IMR-90 (cell line): ENCODE measurements around the gene FAHD2A. TPM values are rescaled to one million over a fixed set of nuclear protein-coding genes. Genes with fewer than 3 reads are reported as not detected.

Source experiments
- ATAC-seq: fragments of 200-7000 bp; cut with Tn5 transposase; 2 replicates; pipeline ENCODE4 v1.9.1; 2020; ENCODE audit warnings: low read depth, mild to moderate bottlenecking, moderate library complexity
- BruUV-seq: library from RNA; stranded (reverse); fragments of 400-500 nt; replicated peaks from 2 replicates; lab custom pipeline; 2021; lab: Mats Ljungman, UMichigan
- CTCF ChIA-PET: fragments of 300-600 bp; formaldehyde crosslinking; extraction: SDS; loops from one replicate; lab custom pipeline; 2021; ENCODE audit warnings: antibody characterized with exemption; lab: Yijun Ruan, JAX
- POLR2A ChIA-PET: fragments of 300-600 bp; sonication (Branson Sonifier 250); formaldehyde crosslinking; loops from one replicate; lab custom pipeline; 2022; ENCODE audit warnings: antibody characterized with exemption; ENCODE audit not compliant: unreplicated experiment; lab: Charles Lee
- DNase-seq: peaks from one replicate; pipeline ENCODE4 v3.0.0; 2013
- H2AFZ ChIP-seq: replicated peaks from 2 replicates; pipeline ENCODE3; 2013; ENCODE audit warnings: low read length, mild to moderate bottlenecking; ENCODE audit not compliant: poor library complexity
- H2AK5ac ChIP-seq: 2 replicates; pipeline ENCODE4 v1.6.1; 2013; ENCODE audit warnings: low read depth, low read length, inconsistent platforms
- H2AK9ac ChIP-seq: replicated peaks from 2 replicates; pipeline ENCODE3; 2013; ENCODE audit warnings: mild to moderate bottlenecking, low read depth, low read length, moderate library complexity; ENCODE audit not compliant: poor library complexity
- H2BK120ac ChIP-seq: 2 replicates; pipeline ENCODE4 v1.6.1; 2013; ENCODE audit warnings: low read depth, low read length, inconsistent platforms
- H2BK15ac ChIP-seq: 3 replicates; pipeline ENCODE4 v1.6.1; 2013; ENCODE audit warnings: low read depth, low read length, inconsistent platforms
- H2BK20ac ChIP-seq: 2 replicates; pipeline ENCODE4 v1.6.1; 2013; ENCODE audit warnings: low read depth, mild to moderate bottlenecking, inconsistent platforms, low read length, moderate library complexity
- H2BK5ac ChIP-seq: 2 replicates; pipeline ENCODE4 v1.6.1; 2013; ENCODE audit warnings: mild to moderate bottlenecking, low read depth, low read length, inconsistent platforms; ENCODE audit not compliant: poor library complexity, severe bottlenecking
- H3K14ac ChIP-seq: replicated peaks from 2 replicates; pipeline ENCODE4 v1.6.1; 2013; ENCODE audit warnings: low read depth, low read length, inconsistent platforms
- H3K18ac ChIP-seq: 2 replicates; pipeline ENCODE4 v1.6.1; 2013; ENCODE audit warnings: low read depth, low read length, control low read depth
- H3K23ac ChIP-seq: 2 replicates; pipeline ENCODE4 v1.6.1; 2013; ENCODE audit warnings: low read depth, low read length, inconsistent platforms
- H3K27ac ChIP-seq: 2 replicates; pipeline ENCODE4 v1.5.1; 2013; ENCODE audit warnings: mild to moderate bottlenecking, control low read depth, low read length; ENCODE audit not compliant: insufficient read depth
- H3K27me3 ChIP-seq: 2 replicates; pipeline ENCODE4 v1.6.1; 2013; ENCODE audit warnings: low read length; ENCODE audit not compliant: control insufficient read depth, insufficient read depth
- H3K36me3 ChIP-seq: 2 replicates; pipeline ENCODE4 v1.6.1; 2013; ENCODE audit warnings: low read length, mixed read lengths; ENCODE audit not compliant: control insufficient read depth, insufficient read depth
- H3K4ac ChIP-seq: 2 replicates; pipeline ENCODE4 v1.6.1; 2013; ENCODE audit warnings: low read depth, low read length, inconsistent platforms
- H3K4me1 ChIP-seq: 2 replicates; pipeline ENCODE4 v1.6.1; 2013; ENCODE audit warnings: low read length, mixed read lengths; ENCODE audit not compliant: control insufficient read depth, insufficient read depth
- H3K4me2 ChIP-seq: 2 replicates; pipeline ENCODE4 v1.6.1; 2013; ENCODE audit warnings: low read depth, mild to moderate bottlenecking, control low read depth, low read length, moderate library complexity
- H3K4me3 ChIP-seq: 2 replicates; pipeline ENCODE4 v1.5.1; 2013; ENCODE audit warnings: low read depth, mild to moderate bottlenecking, control low read depth, low read length, moderate library complexity; ENCODE audit not compliant: insufficient read depth
- H3K56ac ChIP-seq: 2 replicates; pipeline ENCODE4 v1.6.1; 2013; ENCODE audit warnings: low read length, inconsistent platforms; ENCODE audit not compliant: insufficient read depth; ENCODE audit errors: extremely low read depth
- H3K79me1 ChIP-seq, 2 experiments: 2 replicates each; pipeline ENCODE4 v1.6.1; 2013; ENCODE audit warnings: low read length in 2 of 2, inconsistent platforms in 1 of 2, low read depth in 1 of 2
- H3K9ac ChIP-seq: 2 replicates; pipeline ENCODE4 v1.6.1; 2013; ENCODE audit warnings: low read depth, low read length, control low read depth
- H3K9me1 ChIP-seq: 2 replicates; pipeline ENCODE4 v1.6.1; 2013; ENCODE audit warnings: low read length, inconsistent platforms; ENCODE audit not compliant: insufficient read depth
- H3K9me3 ChIP-seq: 2 replicates; pipeline ENCODE4 v1.6.1; 2013; ENCODE audit warnings: low read length; ENCODE audit not compliant: control insufficient read depth, insufficient read depth
- H4K20me1 ChIP-seq: 2 replicates; pipeline ENCODE4 v1.6.1; 2013; ENCODE audit warnings: low read length, inconsistent platforms; ENCODE audit not compliant: insufficient read depth
- H4K5ac ChIP-seq: 2 replicates; pipeline ENCODE4 v1.6.1; 2013; ENCODE audit warnings: mild to moderate bottlenecking, low read depth, low read length, control low read depth
- H4K8ac ChIP-seq, 2 experiments: 2 replicates each; pipeline ENCODE4 v1.6.1; 2013; ENCODE audit warnings: low read depth in 2 of 2, low read length in 2 of 2, control low read depth in 1 of 2, inconsistent platforms in 1 of 2
- H4K91ac ChIP-seq: 2 replicates; pipeline ENCODE4 v1.6.1; 2013; ENCODE audit warnings: low read depth, low read length, inconsistent platforms; ENCODE audit not compliant: insufficient read depth
- CEBPB ChIP-seq: IDR thresholded peaks from 2 replicates; pipeline ENCODE4 v1.6.1; 2012; ENCODE audit warnings: low read depth, low read length, improper control_type of control experiment
- CHD1 ChIP-seq: IDR thresholded peaks from 2 replicates; pipeline ENCODE4 v1.6.1; 2012; ENCODE audit warnings: low read depth, low read length, improper control_type of control experiment
- ELK1 ChIP-seq: fragments of 150-350 bp; IDR thresholded peaks from 2 replicates; pipeline ENCODE4 v1.6.1; 2016; ENCODE audit warnings: low read depth, mild to moderate bottlenecking, low read length, moderate library complexity, borderline replicate concordance
- FOS ChIP-seq: fragments of 150-350 bp; IDR thresholded peaks from 2 replicates; pipeline ENCODE4 v1.6.1; 2016; ENCODE audit warnings: low read depth, low read length
- MAFK ChIP-seq: IDR thresholded peaks from 2 replicates; pipeline ENCODE4 v1.6.1; 2012; ENCODE audit warnings: low read depth, low read length, improper control_type of control experiment
- MAZ ChIP-seq: IDR thresholded peaks from 2 replicates; pipeline ENCODE4 v1.6.1; 2012; ENCODE audit warnings: low read depth, mild to moderate bottlenecking, low read length, improper control_type of control experiment, moderate library complexity, borderline replicate concordance
- NFE2L2 ChIP-seq: fragments of 150-350 bp; IDR thresholded peaks from 2 replicates; pipeline ENCODE4 v1.6.1; 2016; ENCODE audit warnings: low read depth, mild to moderate bottlenecking, low read length
- POLR2A ChIP-seq: IDR thresholded peaks from 2 replicates; pipeline ENCODE4 v1.6.1; 2012; ENCODE audit warnings: mild to moderate bottlenecking, low read depth, low read length
- RAD21 ChIP-seq: IDR thresholded peaks from 2 replicates; pipeline ENCODE4 v1.6.1; 2012; ENCODE audit warnings: low read length, improper control_type of control experiment
- RFX5 ChIP-seq: IDR thresholded peaks from 2 replicates; pipeline ENCODE4 v1.8.0; 2012; ENCODE audit warnings: low read depth, mild to moderate bottlenecking, low read length, moderate library complexity
- USF2 ChIP-seq: fragments of 150-350 bp; IDR thresholded peaks from 2 replicates; pipeline ENCODE4 v1.6.1; 2017; ENCODE audit warnings: mild to moderate bottlenecking, antibody characterized with exemption, low read length, low read depth
- WGBS, 2 experiments: methylation state at CpG; one replicate each; pipeline versions ENCODE4 v1.1.5 to v1.1.7; 2013; ENCODE audit warnings: missing lambda C conversion rate in 2 of 2; ENCODE audit not compliant: insufficient read length in 1 of 2; ENCODE audit errors: extremely low coverage in 2 of 2; 5-methylcytosine and 5-hydroxymethylcytosine counted together
- dilution Hi-C: fragments of 300-500 bp; cut with HindIII; formaldehyde crosslinking; loops from one replicate; pipeline ENCODE4 v1.14.3; 2018; ENCODE audit warnings: low sequenced_read_pairs; ENCODE audit not compliant: unreplicated experiment
- in situ Hi-C: fragments of 300-500 bp; cut with MboI; formaldehyde crosslinking; loops from 3 replicates; pipeline ENCODE4 v1.14.3; 2019; ENCODE audit warnings: low sequenced_read_pairs, inconsistent platforms, mixed read lengths
- intact Hi-C: fragments of 100-400 bp; cut with micrococcal nuclease; formaldehyde crosslinking; loops from 2 replicates; pipeline ENCODE4 v1.10.0; 2022
- polyA plus RNA-seq, 3 experiments: library from polyadenylated mRNA; depleted of rRNA; stranded (reverse); fragments of >200 nt; gene quantifications; 2 replicates each; pipeline ENCODE4 v1.2.3, GENCODE V29; 2012; ENCODE audit warnings: low replicate concordance in 1 of 3
- total RNA-seq: library from RNA; depleted of rRNA; stranded (reverse); fragments of >200 nt; gene quantifications from 2 replicates; pipeline ENCODE4 v1.2.3, GENCODE V29; 2012

FAHD2A gene
- total and polyA plus RNA-seq, 2 of the 4 experiments (the other 2 are of a cell fraction): 35.1 to 36.2 TPM

GRCh38 chr2:95377216-95378123, 25.0 kb upstream of the FAHD2A start:
- no peak overlapping the region for H2AFZ ChIP-seq
- in situ Hi-C loops (no loop called here), dilution Hi-C loops (no loop called here), intact Hi-C loops (no loop called here)
- no peak overlapping the region for H4K8ac ChIP-seq
- H3K18ac ChIP-seq: no peak overlapping the region
- no peak overlapping the region for H4K91ac ChIP-seq
- peaks cover 2% of the 10 kb centered on the region; the same call in 1 of the 2 replicates for H3K27me3 ChIP-seq
- no peak overlapping the region for H3K14ac ChIP-seq
- BruUV-seq: no TSS peak
- H4K20me1 ChIP-seq: no peaks in the 10 kb centered on the region
- no peak overlapping the region for H3K4me2 ChIP-seq
- H3K4ac ChIP-seq: no peak overlapping the region
- no peak overlapping the region for H2AK9ac ChIP-seq
- no peak overlapping the region for H3K27ac ChIP-seq
- no peak overlapping the region for H2BK5ac ChIP-seq
- H3K23ac ChIP-seq: no peak overlapping the region
- ATAC-seq (no peak), DNase-seq (no peak)
- ChIA-PET POLR2A (no interaction called here), CTCF (interaction anchor here (1.6 kb wide), 1 partner anchor 12 kb away, joined by 4 read pairs; no protein-coding TSS in a partner anchor)
- no peaks in the 10 kb centered on the region for H3K79me1 ChIP-seq
- no peak overlapping the region for H2BK120ac ChIP-seq
- no peaks in the 10 kb centered on the region for H3K4me1 ChIP-seq
- H4K5ac ChIP-seq: no peak overlapping the region
- no peak overlapping the region for H3K4me3 ChIP-seq
- WGBS, 2 experiments: 87% methylated on average over 10 of the region's 17 CpGs; no CpG with 5 or more reads in 1 of the 2 experiments
- H3K36me3 ChIP-seq: no peaks in the 10 kb centered on the region; the same call in 1 of the 2 replicates
- no peak overlapping the region for H3K9ac ChIP-seq
- no peak overlapping the region for H2BK15ac ChIP-seq
- no peak overlapping the region for H2BK20ac ChIP-seq
- TF ChIP-seq NFE2L2 (no peak), RAD21 (no peak), POLR2A (no peak), ELK1 (no peak), FOS (no peak), RFX5 (no peak), CEBPB (no peak), CHD1 (no peak), MAFK (no peak), USF2 (no peak), MAZ (no peak)
- H3K9me3 ChIP-seq: no peaks in the 10 kb centered on the region
- H3K56ac ChIP-seq: no peak overlapping the region
- no peaks in the 10 kb centered on the region; the same call in 1 of the 2 replicates for H3K9me1 ChIP-seq
- H2AK5ac ChIP-seq: no peak overlapping the region
